GM12878 (cell line): Measurements from ENCODE around the gene ROR2. TPM values are rescaled to one million over a fixed set of nuclear protein-coding genes. Genes with fewer than 3 reads are reported as not detected.

Source experiments
- ATAC-seq: fragments of 200-7000 bp; cut with Tn5 transposase; 3 replicates; pipeline ENCODE4 v1.9.1; 2020; ENCODE audit warnings: mild to moderate bottlenecking, moderate library complexity
- BruUV-seq: library from RNA; stranded (reverse); fragments of 400-500 nt; replicated peaks from 2 replicates; lab custom pipeline; 2021; lab: Mats Ljungman, UMichigan
- CTCF ChIA-PET: fragments of 300-600 bp; sonication (Branson Sonifier 250); formaldehyde crosslinking; extraction: SDS; loops from one replicate; lab custom pipeline; 2021; ENCODE audit warnings: inconsistent platforms; lab: Yijun Ruan, JAX
- POLR2A ChIA-PET: fragments of 350-600 bp; formaldehyde crosslinking; extraction: SDS; loops from one replicate; lab custom pipeline; 2021; ENCODE audit warnings: inconsistent platforms; lab: Charles Lee
- RAD21 ChIA-PET: fragments of 300-600 bp; sonication (Branson Sonifier 250); formaldehyde crosslinking; loops from one replicate; lab custom pipeline; 2023; ENCODE audit warnings: antibody characterized with exemption; ENCODE audit not compliant: unreplicated experiment; lab: Charles Lee
- SMC1A ChIA-PET: fragments of 300-600 bp; sonication (Branson Sonifier 250); formaldehyde crosslinking; loops from one replicate; lab custom pipeline; 2023; ENCODE audit not compliant: unreplicated experiment, uncharacterized antibody; lab: Charles Lee
- DNase-seq: peaks from one replicate; pipeline ENCODE4 v3.0.0-alpha.2; 2011; ENCODE audit warnings: low read depth, low spot score
- FAIRE-seq: peaks from 3 replicates; lab custom pipeline; 2011; peaks lifted over from hg19 to GRCh38; lab: Jason Lieb, UNC
- H2AFZ ChIP-seq: 2 replicates; pipeline ENCODE4 v1.6.0; 2011; ENCODE audit warnings: low read depth, low read length, control low read depth; ENCODE audit not compliant: control insufficient read depth
- H3K27ac ChIP-seq: 2 replicates; pipeline ENCODE4 v1.5.1; 2011; ENCODE audit warnings: control low read depth; ENCODE audit not compliant: control insufficient read depth, insufficient read depth
- H3K27me3 ChIP-seq, 2 experiments: replicated peaks in 1 of 2; 2 replicates each; pipeline versions ENCODE4 v1.6.0 to v1.6.1; 2011; ENCODE audit warnings: low read length in 1 of 2; ENCODE audit not compliant: control insufficient read depth in 2 of 2, insufficient read depth in 2 of 2
- H3K36me3 ChIP-seq, 2 experiments: 2 replicates each; pipeline ENCODE4 v1.5.1; 2011; ENCODE audit warnings: low read length in 1 of 2; ENCODE audit not compliant: control insufficient read depth in 2 of 2, insufficient read depth in 2 of 2
- H3K4me1 ChIP-seq: 2 replicates; pipeline ENCODE4 v1.6.1; 2011; ENCODE audit warnings: mild to moderate bottlenecking, low read length, moderate library complexity, mixed read lengths; ENCODE audit not compliant: control insufficient read depth, insufficient read depth
- H3K4me2 ChIP-seq: 2 replicates; pipeline ENCODE4 v1.6.0; 2011; ENCODE audit warnings: control low read depth; ENCODE audit not compliant: control insufficient read depth, insufficient read depth
- H3K4me3 ChIP-seq: fragments of 200-600 bp; sonication (generic); 2 replicates; pipeline ENCODE4 v1.5.1; 2016
- H3K79me2 ChIP-seq: 2 replicates; pipeline ENCODE4 v1.6.0; 2011; ENCODE audit warnings: low read length; ENCODE audit not compliant: control insufficient read depth, insufficient read depth
- H3K9ac ChIP-seq: 2 replicates; pipeline ENCODE4 v1.8.0; 2011; ENCODE audit warnings: low read length, control low read depth, mixed read lengths; ENCODE audit not compliant: control insufficient read depth, insufficient read depth
- H3K9me3 ChIP-seq: replicated peaks from 3 replicates; pipeline ENCODE4 v1.5.1; 2011; ENCODE audit warnings: mild to moderate bottlenecking, low read length; ENCODE audit not compliant: control insufficient read depth, insufficient read depth
- H4K20me1 ChIP-seq: 2 replicates; pipeline ENCODE4 v1.6.0; 2011; ENCODE audit not compliant: control insufficient read depth, insufficient read depth
- BMI1 ChIP-seq: fragments of 450-650 bp; IDR thresholded peaks from 2 replicates; pipeline ENCODE4 v1.6.1; 2016; ENCODE audit warnings: mild to moderate bottlenecking, moderate library complexity, borderline replicate concordance
- CEBPB ChIP-seq, 2 experiments: fragments of 150-350 bp in 1 of 2; IDR thresholded peaks; 2 replicates each; pipeline ENCODE4 v1.6.1; 2012 to 2014; ENCODE audit warnings: low read depth in 2 of 2, low read length in 2 of 2, borderline replicate concordance in 1 of 2, inconsistent platforms in 1 of 2
- CREB1 ChIP-seq: IDR thresholded peaks from 2 replicates; pipeline ENCODE4 v1.6.1; 2012; ENCODE audit warnings: low read depth, mild to moderate bottlenecking, inconsistent platforms
- CREM ChIP-seq: IDR thresholded peaks from 2 replicates; pipeline ENCODE4 v1.6.1; 2014; ENCODE audit warnings: antibody characterized with exemption, low read depth
- MEF2B ChIP-seq: fragments of 450-650 bp; IDR thresholded peaks from 2 replicates; pipeline ENCODE4 v1.6.1; 2018; ENCODE audit warnings: mild to moderate bottlenecking, moderate library complexity; ENCODE audit not compliant: partially characterized antibody, poor library complexity, severe bottlenecking
- NFYB ChIP-seq: IDR thresholded peaks from 2 replicates; pipeline ENCODE4 v1.6.1; 2011; ENCODE audit warnings: low read depth, mild to moderate bottlenecking, low read length, improper control_type of control experiment, moderate library complexity; ENCODE audit not compliant: insufficient read depth
- POLR2A ChIP-seq: IDR thresholded peaks from 2 replicates; pipeline ENCODE4 v1.6.1; 2011; ENCODE audit warnings: low read depth, mild to moderate bottlenecking, low read length
- RB1 ChIP-seq: fragments of 450-650 bp; formaldehyde crosslinking; IDR thresholded peaks from 2 replicates; pipeline ENCODE4 v1.6.1; 2017; ENCODE audit warnings: mild to moderate bottlenecking, borderline replicate concordance
- SREBF1 ChIP-seq: IDR thresholded peaks from 2 replicates; pipeline ENCODE4 v1.6.1; 2012; ENCODE audit warnings: mild to moderate bottlenecking, low read length
- SUZ12 ChIP-seq: fragments of 200-600 bp; sonication (generic); IDR thresholded peaks from one replicate; pipeline ENCODE4 v1.6.1; 2018; ENCODE audit warnings: antibody characterized with exemption, mild to moderate bottlenecking; ENCODE audit not compliant: unreplicated experiment
- YBX1 ChIP-seq: fragments of 450-650 bp; IDR thresholded peaks from 2 replicates; pipeline ENCODE4 v1.6.1; 2016; ENCODE audit warnings: antibody characterized with exemption
- ZBED1 ChIP-seq: IDR thresholded peaks from 2 replicates; pipeline ENCODE4 v1.6.1; 2016; ENCODE audit warnings: borderline replicate concordance
- ZNF274 ChIP-seq: IDR thresholded peaks from one replicate; pipeline ENCODE4 v1.8.0; 2011; ENCODE audit not compliant: insufficient read length, insufficient read depth
- ZZZ3 ChIP-seq: IDR thresholded peaks from 2 replicates; pipeline ENCODE4 v1.6.1; 2011; ENCODE audit warnings: low read depth; ENCODE audit not compliant: control insufficient read depth, insufficient read length
- WGBS: methylation state at CpG from one replicate; pipeline ENCODE4 v1.1.6; 2016; ENCODE audit warnings: low lambda C conversion rate; ENCODE audit not compliant: insufficient replicate concordance, insufficient coverage; ENCODE audit errors: missing lambda C conversion rate; 5-methylcytosine and 5-hydroxymethylcytosine counted together
- in situ Hi-C: fragments of 300-500 bp; cut with MboI; formaldehyde crosslinking; loops from 9 replicates; pipeline ENCODE4 v1.14.3; 2018; ENCODE audit warnings: mixed read lengths
- intact Hi-C: fragments of 100-400 bp; cut with micrococcal nuclease; formaldehyde crosslinking; loops from one replicate; pipeline ENCODE4 v1.14.2; 2022; ENCODE audit not compliant: unreplicated experiment
- polyA plus RNA-seq, 11 experiments: library from polyadenylated mRNA; depleted of rRNA in 4 of 11; unstranded in 6 of 11; stranded (reverse) in 5 of 11; fragments of >200 nt; fragmentation: Nextera tagmentation in 4 of 11; fragmentation: Illumina TruSeq in 1 of 11; extraction: Ambion mirVana in 4 of 11; extraction: Trizol in 1 of 11; gene quantifications; 1 replicate in 1 of 11; 2 replicates in 10 of 11; pipeline versions ENCODE4 v1.2.1 to v1.2.3, GENCODE V29; 2011 to 2016; ENCODE audit warnings: inconsistent platforms in 2 of 11, missing spikeins in 2 of 11, low read depth in 1 of 11
- total RNA-seq, 4 experiments: library from RNA; depleted of rRNA in 3 of 4; stranded (reverse); fragments of >200 nt in 3 of 4; fragmentation: Illumina TruSeq in 1 of 4; extraction: Trizol in 1 of 4; gene quantifications; 2 replicates each; pipeline versions ENCODE4 v1.2.1 to v1.2.3, GENCODE V29; 2013 to 2021
- TF ChIP-seq, protein P1 (sequence below): fragments of 450-650 bp; IDR thresholded peaks from 2 replicates; pipeline ENCODE4 v1.6.1; 2016; ENCODE audit warnings: mild to moderate bottlenecking
- TF ChIP-seq, protein P2 (sequence below): fragments of 450-650 bp; IDR thresholded peaks from 2 replicates; pipeline ENCODE4 v1.6.1; 2018; ENCODE audit warnings: mild to moderate bottlenecking, low read depth, moderate library complexity; ENCODE audit not compliant: partially characterized antibody
- TF ChIP-seq, protein P3 (sequence below): IDR thresholded peaks from 2 replicates; pipeline ENCODE4 v1.6.1; 2012; ENCODE audit warnings: improper control_type of control experiment, low read depth, low read length; ENCODE audit not compliant: insufficient replicate concordance

Gene ROR2
- total and polyA plus RNA-seq, 10 of the 15 experiments (the other 5 are each of a cell fraction or from before 2014, with no cell fraction given) = 0.03 to 0.05 TPM; not detected in 8

DNA sequence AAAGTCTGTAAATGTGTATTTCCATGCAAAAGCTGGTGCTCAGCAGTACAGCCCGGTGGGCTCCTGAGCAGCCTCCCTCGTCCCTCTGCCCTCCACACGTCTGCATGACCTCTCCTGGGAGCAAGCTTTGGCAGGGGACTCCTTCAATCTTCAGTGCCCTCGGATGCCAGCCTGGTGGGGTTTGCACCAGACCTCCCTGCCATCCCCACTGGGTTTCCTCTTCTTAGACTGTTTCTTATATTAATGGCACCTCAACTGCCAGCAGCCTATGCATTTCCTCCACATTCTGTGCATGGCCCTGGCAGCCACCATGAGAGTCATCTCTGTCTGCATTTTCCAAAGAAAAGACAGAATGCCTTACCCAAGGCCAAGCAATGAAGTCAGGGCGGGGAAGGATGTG lies 108.4 kb downstream of the ROR2 start:
- DNase-seq = no peak
- ChIA-PET POLR2A (interaction anchor here (0.6 kb wide), 1 partner anchor 174 kb away, joined by 4 read pairs; no protein-coding TSS in a partner anchor), SMC1A (no interaction called here), RAD21 (no interaction called here), CTCF (no interaction called here)
- intact Hi-C loops = no loop called here
- Histone ChIP-seq H3K27ac (no peak overlapping the region), H4K20me1 (no peaks in the 10 kb centered on the region), H3K27me3 (peaks cover 0 to 2% of the 10 kb centered on the region in 2 experiments; a peak in 2 of 4 replicates), H3K4me3 (no peak overlapping the region), H3K79me2 (no peaks in the 10 kb centered on the region), H3K9ac (no peak overlapping the region), H3K9me3 (no peaks in the 10 kb centered on the region), H3K4me2 (no peak overlapping the region), H3K4me1 (no peaks in the 10 kb centered on the region), H2AFZ (no peak overlapping the region), H3K36me3 (no peaks in the 10 kb centered on the region)
- BruUV-seq = no TSS peak
- no peak for FAIRE-seq
- WGBS = 40% methylated on average over 5 of the region's 5 CpGs
- in situ Hi-C loops = no loop called here
- no peak for ATAC-seq
- TF ChIP-seq YBX1 (no peak), BMI1 (no peak), CREM (no peak), SREBF1 (no peak), SUZ12 (no peak), NFYB (no peak), CREB1 (no peak), ZBED1 (no peak), POLR2A (no peak), ZZZ3 (no peak), RB1 (no peak), ZNF274 (no peak), MEF2B (no peak), CEBPB (IDR thresholded peaks at IDR 0.05; ENCODE audit: borderline replicate concordance in 1 of 2, low read depth in 2 of 2, low read length in 2 of 2) (no peak)
- TF ChIP-seq, protein P1, sequence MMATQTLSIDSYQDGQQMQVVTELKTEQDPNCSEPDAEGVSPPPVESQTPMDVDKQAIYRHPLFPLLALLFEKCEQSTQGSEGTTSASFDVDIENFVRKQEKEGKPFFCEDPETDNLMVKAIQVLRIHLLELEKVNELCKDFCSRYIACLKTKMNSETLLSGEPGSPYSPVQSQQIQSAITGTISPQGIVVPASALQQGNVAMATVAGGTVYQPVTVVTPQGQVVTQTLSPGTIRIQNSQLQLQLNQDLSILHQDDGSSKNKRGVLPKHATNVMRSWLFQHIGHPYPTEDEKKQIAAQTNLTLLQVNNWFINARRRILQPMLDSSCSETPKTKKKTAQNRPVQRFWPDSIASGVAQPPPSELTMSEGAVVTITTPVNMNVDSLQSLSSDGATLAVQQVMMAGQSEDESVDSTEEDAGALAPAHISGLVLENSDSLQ = no peak
- TF ChIP-seq, protein P2, sequence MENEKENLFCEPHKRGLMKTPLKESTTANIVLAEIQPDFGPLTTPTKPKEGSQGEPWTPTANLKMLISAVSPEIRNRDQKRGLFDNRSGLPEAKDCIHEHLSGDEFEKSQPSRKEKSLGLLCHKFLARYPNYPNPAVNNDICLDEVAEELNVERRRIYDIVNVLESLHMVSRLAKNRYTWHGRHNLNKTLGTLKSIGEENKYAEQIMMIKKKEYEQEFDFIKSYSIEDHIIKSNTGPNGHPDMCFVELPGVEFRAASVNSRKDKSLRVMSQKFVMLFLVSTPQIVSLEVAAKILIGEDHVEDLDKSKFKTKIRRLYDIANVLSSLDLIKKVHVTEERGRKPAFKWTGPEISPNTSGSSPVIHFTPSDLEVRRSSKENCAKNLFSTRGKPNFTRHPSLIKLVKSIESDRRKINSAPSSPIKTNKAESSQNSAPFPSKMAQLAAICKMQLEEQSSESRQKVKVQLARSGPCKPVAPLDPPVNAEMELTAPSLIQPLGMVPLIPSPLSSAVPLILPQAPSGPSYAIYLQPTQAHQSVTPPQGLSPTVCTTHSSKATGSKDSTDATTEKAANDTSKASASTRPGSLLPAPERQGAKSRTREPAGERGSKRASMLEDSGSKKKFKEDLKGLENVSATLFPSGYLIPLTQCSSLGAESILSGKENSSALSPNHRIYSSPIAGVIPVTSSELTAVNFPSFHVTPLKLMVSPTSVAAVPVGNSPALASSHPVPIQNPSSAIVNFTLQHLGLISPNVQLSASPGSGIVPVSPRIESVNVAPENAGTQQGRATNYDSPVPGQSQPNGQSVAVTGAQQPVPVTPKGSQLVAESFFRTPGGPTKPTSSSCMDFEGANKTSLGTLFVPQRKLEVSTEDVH = no peak
- TF ChIP-seq, protein P3, sequence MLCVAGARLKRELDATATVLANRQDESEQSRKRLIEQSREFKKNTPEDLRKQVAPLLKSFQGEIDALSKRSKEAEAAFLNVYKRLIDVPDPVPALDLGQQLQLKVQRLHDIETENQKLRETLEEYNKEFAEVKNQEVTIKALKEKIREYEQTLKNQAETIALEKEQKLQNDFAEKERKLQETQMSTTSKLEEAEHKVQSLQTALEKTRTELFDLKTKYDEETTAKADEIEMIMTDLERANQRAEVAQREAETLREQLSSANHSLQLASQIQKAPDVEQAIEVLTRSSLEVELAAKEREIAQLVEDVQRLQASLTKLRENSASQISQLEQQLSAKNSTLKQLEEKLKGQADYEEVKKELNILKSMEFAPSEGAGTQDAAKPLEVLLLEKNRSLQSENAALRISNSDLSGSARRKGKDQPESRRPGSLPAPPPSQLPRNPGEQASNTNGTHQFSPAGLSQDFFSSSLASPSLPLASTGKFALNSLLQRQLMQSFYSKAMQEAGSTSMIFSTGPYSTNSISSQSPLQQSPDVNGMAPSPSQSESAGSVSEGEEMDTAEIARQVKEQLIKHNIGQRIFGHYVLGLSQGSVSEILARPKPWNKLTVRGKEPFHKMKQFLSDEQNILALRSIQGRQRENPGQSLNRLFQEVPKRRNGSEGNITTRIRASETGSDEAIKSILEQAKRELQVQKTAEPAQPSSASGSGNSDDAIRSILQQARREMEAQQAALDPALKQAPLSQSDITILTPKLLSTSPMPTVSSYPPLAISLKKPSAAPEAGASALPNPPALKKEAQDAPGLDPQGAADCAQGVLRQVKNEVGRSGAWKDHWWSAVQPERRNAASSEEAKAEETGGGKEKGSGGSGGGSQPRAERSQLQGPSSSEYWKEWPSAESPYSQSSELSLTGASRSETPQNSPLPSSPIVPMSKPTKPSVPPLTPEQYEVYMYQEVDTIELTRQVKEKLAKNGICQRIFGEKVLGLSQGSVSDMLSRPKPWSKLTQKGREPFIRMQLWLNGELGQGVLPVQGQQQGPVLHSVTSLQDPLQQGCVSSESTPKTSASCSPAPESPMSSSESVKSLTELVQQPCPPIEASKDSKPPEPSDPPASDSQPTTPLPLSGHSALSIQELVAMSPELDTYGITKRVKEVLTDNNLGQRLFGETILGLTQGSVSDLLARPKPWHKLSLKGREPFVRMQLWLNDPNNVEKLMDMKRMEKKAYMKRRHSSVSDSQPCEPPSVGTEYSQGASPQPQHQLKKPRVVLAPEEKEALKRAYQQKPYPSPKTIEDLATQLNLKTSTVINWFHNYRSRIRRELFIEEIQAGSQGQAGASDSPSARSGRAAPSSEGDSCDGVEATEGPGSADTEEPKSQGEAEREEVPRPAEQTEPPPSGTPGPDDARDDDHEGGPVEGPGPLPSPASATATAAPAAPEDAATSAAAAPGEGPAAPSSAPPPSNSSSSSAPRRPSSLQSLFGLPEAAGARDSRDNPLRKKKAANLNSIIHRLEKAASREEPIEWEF = no peak
